ENCODE data around the gene THBS1. TPM values are rescaled to one million over a fixed set of nuclear protein-coding genes. Genes with fewer than 3 reads are reported as not detected.

THBS1 gene
- total and polyA plus RNA-seq, 9 donors = 45.5 to 137 (median 74.5) TPM

DNA sequence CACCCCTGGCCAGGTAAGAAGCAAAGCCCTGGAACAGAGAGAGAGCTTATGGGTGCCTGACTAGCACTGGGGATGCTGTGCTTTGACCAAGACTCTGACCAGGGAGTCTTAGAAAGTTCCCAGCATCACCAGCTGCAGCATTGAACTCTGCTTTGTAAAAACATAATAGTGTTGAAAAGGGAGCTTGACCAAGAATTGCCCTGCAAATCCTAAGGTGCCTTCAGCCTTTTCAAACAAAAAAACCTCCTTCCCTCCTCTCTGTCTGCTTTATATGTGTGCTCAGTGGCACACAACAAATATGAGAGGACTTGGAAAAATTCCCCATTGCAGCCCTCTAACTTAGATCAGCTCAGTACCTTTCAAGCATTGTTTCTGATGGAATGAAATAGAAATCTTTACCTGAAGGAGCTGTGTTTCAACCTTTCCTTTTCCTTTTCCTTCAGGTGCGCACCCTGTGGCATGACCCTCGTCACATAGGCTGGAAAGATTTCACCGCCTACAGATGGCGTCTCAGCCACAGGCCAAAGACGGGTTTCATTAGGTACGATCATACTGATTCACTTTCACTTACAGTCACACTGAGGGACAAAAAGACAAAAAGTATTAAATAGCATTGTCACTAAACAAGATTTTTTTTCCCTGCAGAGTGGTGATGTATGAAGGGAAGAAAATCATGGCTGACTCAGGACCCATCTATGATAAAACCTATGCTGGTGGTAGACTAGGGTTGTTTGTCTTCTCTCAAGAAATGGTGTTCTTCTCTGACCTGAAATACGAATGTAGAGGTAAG lies 13.0 kb downstream of the THBS1 start:
- Histone ChIP-seq H3K27me3 (ENCODE audit: control insufficient read depth, insufficient read depth, low read length) (no peaks in the 10 kb centered on the region), H3K4me3 (ENCODE audit: low read length) (no peak overlapping the region), H3K27ac (ENCODE audit: low read length) (no peak overlapping the region), H3K36me3 (ENCODE audit: control insufficient read depth, insufficient read depth, low read length) (peaks cover 55% of the 10 kb centered on the region), H3K4me1 (ENCODE audit: control insufficient read depth, insufficient read depth, low read length) (no peaks in the 10 kb centered on the region), H3K9me3 (replicated peaks; ENCODE audit: control insufficient read depth, low read depth, low read length) (no peaks in the 10 kb centered on the region)
- no peak for DNase-seq
- 92% methylated on average over 2 of the region's 7 CpGs for WGBS (ENCODE audit: insufficient coverage)

DNA sequence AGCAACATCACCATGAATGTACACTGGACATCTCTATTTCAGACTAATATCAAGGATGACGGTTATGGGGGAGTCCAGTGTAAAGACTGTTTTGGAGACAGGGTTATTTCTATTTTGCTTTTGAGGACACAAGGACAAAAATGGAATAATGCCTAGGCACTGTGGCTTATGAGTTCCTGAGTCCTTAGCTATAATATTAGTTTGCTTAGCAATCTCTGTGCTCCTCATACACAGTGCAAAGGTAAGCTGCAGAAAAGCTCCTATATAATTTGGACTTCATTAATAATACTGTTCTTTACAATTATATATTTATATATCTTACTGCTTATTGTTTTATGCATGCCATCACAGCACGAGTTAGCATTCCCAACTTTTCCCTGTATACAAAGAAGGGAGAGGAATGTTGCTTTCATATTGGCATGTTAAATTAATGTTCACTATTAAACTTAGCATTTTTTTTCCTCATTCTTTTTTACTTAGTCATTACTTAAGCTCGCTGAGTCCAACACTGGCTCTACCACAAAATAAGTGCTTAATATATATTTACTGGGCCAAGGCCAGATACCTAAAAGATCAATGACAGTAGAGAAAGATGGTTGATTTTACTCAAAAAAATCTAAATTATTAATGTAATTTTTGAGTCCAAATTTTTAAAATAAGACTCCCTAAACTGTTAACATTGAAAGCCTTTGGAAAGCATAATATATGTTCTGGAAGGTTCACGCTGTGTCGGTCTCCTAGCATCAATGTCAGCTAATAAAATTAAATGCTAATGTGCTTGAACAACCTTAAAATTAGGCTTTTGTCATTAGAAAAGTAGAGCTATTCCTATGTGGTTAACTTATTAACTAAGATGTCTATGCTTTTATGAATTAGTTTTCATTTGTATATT lies 13.8 kb downstream of the THBS1 start:
- WGBS (ENCODE audit: insufficient coverage) = no CpG with 5 or more reads among the region's 5 CpGs

DNA sequence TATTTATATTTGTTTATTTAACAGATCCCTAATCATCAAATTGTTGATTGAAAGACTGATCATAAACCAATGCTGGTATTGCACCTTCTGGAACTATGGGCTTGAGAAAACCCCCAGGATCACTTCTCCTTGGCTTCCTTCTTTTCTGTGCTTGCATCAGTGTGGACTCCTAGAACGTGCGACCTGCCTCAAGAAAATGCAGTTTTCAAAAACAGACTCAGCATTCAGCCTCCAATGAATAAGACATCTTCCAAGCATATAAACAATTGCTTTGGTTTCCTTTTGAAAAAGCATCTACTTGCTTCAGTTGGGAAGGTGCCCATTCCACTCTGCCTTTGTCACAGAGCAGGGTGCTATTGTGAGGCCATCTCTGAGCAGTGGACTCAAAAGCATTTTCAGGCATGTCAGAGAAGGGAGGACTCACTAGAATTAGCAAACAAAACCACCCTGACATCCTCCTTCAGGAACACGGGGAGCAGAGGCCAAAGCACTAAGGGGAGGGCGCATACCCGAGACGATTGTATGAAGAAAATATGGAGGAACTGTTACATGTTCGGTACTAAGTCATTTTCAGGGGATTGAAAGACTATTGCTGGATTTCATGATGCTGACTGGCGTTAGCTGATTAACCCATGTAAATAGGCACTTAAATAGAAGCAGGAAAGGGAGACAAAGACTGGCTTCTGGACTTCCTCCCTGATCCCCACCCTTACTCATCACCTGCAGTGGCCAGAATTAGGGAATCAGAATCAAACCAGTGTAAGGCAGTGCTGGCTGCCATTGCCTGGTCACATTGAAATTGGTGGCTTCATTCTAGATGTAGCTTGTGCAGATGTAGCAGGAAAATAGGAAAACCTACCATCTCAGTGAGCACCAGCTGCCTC lies 14.7 kb downstream of the THBS1 start:
- H3K27me3 ChIP-seq (ENCODE audit: control insufficient read depth, insufficient read depth, low read length) = no peaks in the 10 kb centered on the region
- WGBS (ENCODE audit: insufficient coverage) = 89% methylated on average over 2 of the region's 8 CpGs
- H3K4me1 ChIP-seq (ENCODE audit: control insufficient read depth, insufficient read depth, low read length) = no peaks in the 10 kb centered on the region
- peaks cover 41% of the 10 kb centered on the region for H3K36me3 ChIP-seq (ENCODE audit: control insufficient read depth, insufficient read depth, low read length)
- no peaks in the 10 kb centered on the region for H3K9me3 ChIP-seq (replicated peaks; ENCODE audit: control insufficient read depth, low read depth, low read length)
- H3K27ac ChIP-seq (ENCODE audit: low read length) = no peak overlapping the region
- DNase-seq = no peak
- no peak overlapping the region for H3K4me3 ChIP-seq (ENCODE audit: low read length)

More for the DNA sequence above, 13.8 kb downstream of the THBS1 start:
- H3K27me3 ChIP-seq (ENCODE audit: control insufficient read depth, insufficient read depth, low read length) = no peaks in the 10 kb centered on the region
- peaks cover 46% of the 10 kb centered on the region for H3K36me3 ChIP-seq (ENCODE audit: control insufficient read depth, insufficient read depth, low read length)
- no peaks in the 10 kb centered on the region for H3K9me3 ChIP-seq (replicated peaks; ENCODE audit: control insufficient read depth, low read depth, low read length)
- no peak overlapping the region for H3K27ac ChIP-seq (ENCODE audit: low read length)
- H3K4me1 ChIP-seq (ENCODE audit: control insufficient read depth, insufficient read depth, low read length) = no peaks in the 10 kb centered on the region
- no peak for DNase-seq
- H3K4me3 ChIP-seq (ENCODE audit: low read length) = no peak overlapping the region

DNA sequence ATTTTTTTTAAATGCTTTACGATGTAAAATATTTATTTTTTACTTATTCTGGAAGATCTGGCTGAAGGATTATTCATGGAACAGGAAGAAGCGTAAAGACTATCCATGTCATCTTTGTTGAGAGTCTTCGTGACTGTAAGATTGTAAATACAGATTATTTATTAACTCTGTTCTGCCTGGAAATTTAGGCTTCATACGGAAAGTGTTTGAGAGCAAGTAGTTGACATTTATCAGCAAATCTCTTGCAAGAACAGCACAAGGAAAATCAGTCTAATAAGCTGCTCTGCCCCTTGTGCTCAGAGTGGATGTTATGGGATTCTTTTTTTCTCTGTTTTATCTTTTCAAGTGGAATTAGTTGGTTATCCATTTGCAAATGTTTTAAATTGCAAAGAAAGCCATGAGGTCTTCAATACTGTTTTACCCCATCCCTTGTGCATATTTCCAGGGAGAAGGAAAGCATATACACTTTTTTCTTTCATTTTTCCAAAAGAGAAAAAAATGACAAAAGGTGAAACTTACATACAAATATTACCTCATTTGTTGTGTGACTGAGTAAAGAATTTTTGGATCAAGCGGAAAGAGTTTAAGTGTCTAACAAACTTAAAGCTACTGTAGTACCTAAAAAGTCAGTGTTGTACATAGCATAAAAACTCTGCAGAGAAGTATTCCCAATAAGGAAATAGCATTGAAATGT lies 15.6 kb downstream of the THBS1 start:
- Histone ChIP-seq H3K4me3 (ENCODE audit: low read length) (no peak overlapping the region), H3K36me3 (ENCODE audit: control insufficient read depth, insufficient read depth, low read length) (peaks cover 36% of the 10 kb centered on the region), H3K27ac (ENCODE audit: low read length) (no peak overlapping the region), H3K27me3 (ENCODE audit: control insufficient read depth, insufficient read depth, low read length) (no peaks in the 10 kb centered on the region), H3K4me1 (ENCODE audit: control insufficient read depth, insufficient read depth, low read length) (no peaks in the 10 kb centered on the region), H3K9me3 (replicated peaks; ENCODE audit: control insufficient read depth, low read depth, low read length) (no peaks in the 10 kb centered on the region)
- WGBS (ENCODE audit: insufficient coverage) = no CpG with 5 or more reads among the region's 5 CpGs
- no peak for DNase-seq

DNA sequence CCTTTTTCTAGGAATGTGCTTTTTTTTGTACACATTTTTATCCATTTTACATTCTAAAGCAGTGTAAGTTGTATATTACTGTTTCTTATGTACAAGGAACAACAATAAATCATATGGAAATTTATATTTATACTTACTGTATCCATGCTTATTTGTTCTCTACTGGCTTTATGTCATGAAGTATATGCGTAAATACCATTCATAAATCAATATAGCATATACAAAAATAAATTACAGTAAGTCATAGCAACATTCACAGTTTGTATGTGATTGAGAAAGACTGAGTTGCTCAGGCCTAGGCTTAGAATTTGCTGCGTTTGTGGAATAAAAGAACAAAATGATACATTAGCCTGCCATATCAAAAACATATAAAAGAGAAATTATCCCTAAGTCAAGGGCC lies 16.5 kb downstream of the THBS1 start:
- peaks cover 33% of the 10 kb centered on the region for H3K36me3 ChIP-seq (ENCODE audit: control insufficient read depth, insufficient read depth, low read length)
- no peaks in the 10 kb centered on the region for H3K4me1 ChIP-seq (ENCODE audit: control insufficient read depth, insufficient read depth, low read length)
- H3K4me3 ChIP-seq (ENCODE audit: low read length) = no peak overlapping the region
- H3K27ac ChIP-seq (ENCODE audit: low read length) = no peak overlapping the region
- WGBS (ENCODE audit: insufficient coverage) = no CpG with 5 or more reads among the region's 2 CpGs
- DNase-seq = no peak
- H3K27me3 ChIP-seq (ENCODE audit: control insufficient read depth, insufficient read depth, low read length) = no peaks in the 10 kb centered on the region
- no peaks in the 10 kb centered on the region for H3K9me3 ChIP-seq (replicated peaks; ENCODE audit: control insufficient read depth, low read depth, low read length)

DNA sequence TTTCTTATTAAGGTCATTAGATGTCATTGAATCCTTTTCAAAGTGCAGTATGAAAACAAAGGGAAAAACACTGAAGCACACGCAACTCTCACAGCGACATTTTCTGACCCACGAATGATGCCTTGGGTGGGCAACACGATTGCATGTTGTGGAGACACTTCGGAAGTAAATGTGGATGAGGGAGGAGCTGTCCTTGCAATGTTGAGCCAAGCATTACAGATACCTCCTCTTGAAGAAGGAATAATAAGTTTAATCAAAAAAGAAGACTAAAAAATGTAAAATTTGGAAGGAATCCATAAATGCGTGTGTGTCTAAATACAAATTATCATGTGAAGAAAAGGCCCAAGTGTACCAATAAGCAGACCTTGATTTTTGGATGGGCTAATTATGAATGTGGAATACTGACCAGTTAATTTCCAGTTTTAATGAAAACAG lies 16.9 kb downstream of the THBS1 start:
- no peaks in the 10 kb centered on the region for H3K9me3 ChIP-seq (replicated peaks; ENCODE audit: control insufficient read depth, low read depth, low read length)
- H3K4me3 ChIP-seq (ENCODE audit: low read length) = no peak overlapping the region
- no CpG with 5 or more reads among the region's 6 CpGs for WGBS (ENCODE audit: insufficient coverage)
- H3K27ac ChIP-seq (ENCODE audit: low read length) = no peak overlapping the region
- H3K4me1 ChIP-seq (ENCODE audit: control insufficient read depth, insufficient read depth, low read length) = no peaks in the 10 kb centered on the region
- H3K36me3 ChIP-seq (ENCODE audit: control insufficient read depth, insufficient read depth, low read length) = peaks cover 29% of the 10 kb centered on the region
- no peaks in the 10 kb centered on the region for H3K27me3 ChIP-seq (ENCODE audit: control insufficient read depth, insufficient read depth, low read length)
- DNase-seq = peak; percentile 58

DNA sequence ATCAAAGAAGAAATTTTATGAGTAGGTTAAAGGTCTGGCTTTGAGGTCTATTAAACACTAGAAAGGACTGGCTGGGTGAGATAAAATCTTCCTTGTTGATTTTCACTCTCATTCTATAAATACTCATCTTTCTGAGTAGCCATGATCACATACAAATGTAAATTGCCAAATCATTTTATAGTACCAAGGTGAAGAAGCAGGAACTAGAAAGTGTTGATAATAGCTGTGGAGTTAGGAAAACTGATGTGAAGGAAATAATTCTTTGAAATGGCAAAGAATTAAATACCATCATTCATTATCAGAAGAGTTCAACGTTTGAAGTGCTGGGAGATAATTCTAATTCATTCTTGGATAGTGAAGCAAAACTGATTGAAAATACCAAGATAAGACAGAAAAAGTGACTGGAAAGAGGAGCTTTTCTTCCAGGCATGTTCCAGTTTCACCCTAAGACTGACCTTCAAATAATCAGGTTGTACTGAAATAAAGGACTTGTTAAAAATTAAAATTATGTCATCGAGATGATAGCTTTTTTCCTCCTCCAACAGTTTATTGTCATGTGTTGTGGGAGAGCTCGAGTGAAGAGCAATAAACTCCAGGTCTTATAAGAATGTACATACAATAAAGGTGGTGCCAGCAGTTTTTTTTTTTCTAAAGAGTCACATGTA lies 17.4 kb downstream of the THBS1 start:
- peak; percentile 51 for DNase-seq
- Histone ChIP-seq H3K36me3 (ENCODE audit: control insufficient read depth, insufficient read depth, low read length) (peaks cover 23% of the 10 kb centered on the region), H3K4me3 (ENCODE audit: low read length) (no peak overlapping the region), H3K9me3 (replicated peaks; ENCODE audit: control insufficient read depth, low read depth, low read length) (no peaks in the 10 kb centered on the region), H3K4me1 (ENCODE audit: control insufficient read depth, insufficient read depth, low read length) (no peaks in the 10 kb centered on the region), H3K27me3 (ENCODE audit: control insufficient read depth, insufficient read depth, low read length) (no peaks in the 10 kb centered on the region), H3K27ac (ENCODE audit: low read length) (no peak overlapping the region)
- no CpG with 5 or more reads among the region's 3 CpGs for WGBS (ENCODE audit: insufficient coverage)

DNA sequence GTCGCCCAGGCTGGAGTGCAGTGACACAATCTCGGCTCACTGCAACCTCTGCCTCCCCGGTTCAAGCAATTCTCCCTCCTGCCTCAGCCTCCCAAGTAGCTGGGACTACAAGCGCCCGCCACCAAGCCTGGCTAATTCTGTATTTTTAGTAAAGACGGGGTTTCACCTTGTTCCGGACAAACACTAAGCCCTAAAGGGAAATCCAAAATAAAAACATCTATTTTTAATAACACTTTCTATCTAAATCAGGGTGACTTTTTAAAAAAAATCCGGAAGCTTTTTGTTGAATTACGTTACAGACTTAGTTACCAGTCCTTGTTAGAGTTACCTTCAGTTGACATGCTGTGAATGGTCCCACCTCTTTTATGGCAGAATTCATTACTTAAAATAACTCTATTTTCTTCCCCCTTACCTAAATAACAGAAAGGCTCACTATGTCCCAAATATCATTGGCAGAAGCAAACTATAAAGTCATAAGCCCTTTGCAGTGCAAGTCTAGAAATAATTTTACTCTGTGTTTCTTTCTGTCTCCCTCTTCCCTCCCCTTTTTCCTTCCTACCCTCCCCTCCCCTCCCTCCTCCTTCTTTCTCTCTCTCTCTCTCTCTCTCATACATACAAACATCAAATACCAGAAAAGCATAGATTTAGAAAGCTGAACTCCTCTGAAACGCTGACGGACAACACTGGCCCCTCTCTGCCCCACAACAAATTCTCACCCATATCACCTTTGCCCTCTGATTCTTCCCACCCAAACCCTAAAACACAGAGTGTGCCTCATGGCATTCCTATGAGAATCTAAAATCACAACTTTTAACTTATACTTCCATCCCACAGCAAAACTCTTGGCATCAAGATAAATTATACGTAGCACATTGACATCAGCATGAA lies 18.3 kb downstream of the THBS1 start:
- Histone ChIP-seq H3K4me3 (ENCODE audit: low read length) (no peak overlapping the region), H3K36me3 (ENCODE audit: control insufficient read depth, insufficient read depth, low read length) (peaks cover 14% of the 10 kb centered on the region), H3K27me3 (ENCODE audit: control insufficient read depth, insufficient read depth, low read length) (no peaks in the 10 kb centered on the region), H3K4me1 (ENCODE audit: control insufficient read depth, insufficient read depth, low read length) (no peaks in the 10 kb centered on the region), H3K27ac (ENCODE audit: low read length) (no peak overlapping the region), H3K9me3 (replicated peaks; ENCODE audit: control insufficient read depth, low read depth, low read length) (no peaks in the 10 kb centered on the region)
- WGBS (ENCODE audit: insufficient coverage) = 78% methylated on average over 2 of the region's 12 CpGs
- no peak for DNase-seq

Data from muscle of leg (tissue), 11 donors.